GM18909 (cell line): ENCODE results near the gene OPN3.

Source experiments
- ATAC-seq: cut with Tn5 transposase; IDR thresholded peaks from one replicate; pipeline ENCODE4 v1.9.1; 2021; ENCODE audit warnings: mild to moderate bottlenecking; ENCODE audit not compliant: unreplicated experiment, poor library complexity

OPN3 gene

GRCh38 chr1:241596633-241597032 is 43.5 kb downstream of the OPN3 start:
- ATAC-seq = no peak

- ATAC-seq = no peak
These were observed 47.0 kb downstream of the OPN3 start for GRCh38 chr1:241593186-241593585.

GRCh38 chr1:241592273-241592958 is 47.8 kb downstream of the OPN3 start:
- ATAC-seq = peak; percentile 79

GRCh38 chr1:241591736-241592135 is 48.4 kb downstream of the OPN3 start:
- no peak for ATAC-seq

GRCh38 chr1:241591317-241591716 is 48.9 kb downstream of the OPN3 start:
- ATAC-seq = no peak

GRCh38 chr1:241590719-241591118 is 49.5 kb downstream of the OPN3 start:
- ATAC-seq = no peak

GRCh38 chr1:241589521-241589920 is 50.6 kb downstream of the OPN3 start:
- ATAC-seq = no peak

GRCh38 chr1:241586905-241587512 is 53.2 kb downstream of the OPN3 start:
- ATAC-seq = no peak

- no peak for ATAC-seq
These were observed 57.2 kb downstream of the OPN3 start for GRCh38 chr1:241582921-241583321.

GRCh38 chr1:241579434-241579833 is 60.7 kb downstream of the OPN3 start:
- no peak for ATAC-seq

- ATAC-seq = no peak
These were observed 66.0 kb downstream of the OPN3 start for GRCh38 chr1:241574154-241574553.

GRCh38 chr1:241569848-241570247 is 70.3 kb downstream of the OPN3 start:
- ATAC-seq = no peak

GRCh38 chr1:241560849-241561187 is 79.4 kb downstream of the OPN3 start:
- no peak for ATAC-seq

GRCh38 chr1:241560146-241560848 is 79.9 kb downstream of the OPN3 start:
- ATAC-seq = no peak

- no peak for ATAC-seq
These were observed 82.5 kb downstream of the OPN3 start for GRCh38 chr1:241557551-241558193.

GRCh38 chr1:241557031-241557430 is 83.1 kb downstream of the OPN3 start:
- ATAC-seq = no peak

GRCh38 chr1:241555526-241555925 is 84.6 kb downstream of the OPN3 start:
- no peak for ATAC-seq

GRCh38 chr1:241553886-241554592 is 86.1 kb downstream of the OPN3 start:
- no peak for ATAC-seq

GRCh38 chr1:241551759-241552638 is 88.2 kb downstream of the OPN3 start:
- ATAC-seq = peak; percentile 89

- no peak for ATAC-seq
These were observed 89.9 kb downstream of the OPN3 start for GRCh38 chr1:241550318-241550717.
